GM23248 (cell line): Measurements from ENCODE around the gene CCDC88C.

Experiments used
- EZH2 ChIP-seq: fragments of 200-600 bp; sonication (generic); IDR thresholded peaks from 2 replicates; pipeline ENCODE4 v1.6.1; 2018; ENCODE audit warnings: antibody characterized with exemption, mild to moderate bottlenecking; ENCODE audit not compliant: insufficient read depth, poor library complexity, severe bottlenecking
- EZH2phosphoT487 ChIP-seq: fragments of 200-600 bp; sonication (generic); IDR thresholded peaks from 2 replicates; pipeline ENCODE4 v1.6.1; 2018; ENCODE audit warnings: antibody characterized with exemption, moderate library complexity, mild to moderate bottlenecking, low read depth; ENCODE audit not compliant: insufficient read depth

GRCh38 chr14:91453744-91454143, 36.1 kb upstream of the CCDC88C start:
- no peak for TF ChIP-seq EZH2
- TF ChIP-seq EZH2phosphoT487 = no peak
